ENCODE measurements around the gene ESRRA. TPM values are rescaled to one million over a fixed set of nuclear protein-coding genes. Genes with fewer than 3 reads are reported as not detected.

The ESRRA gene
- total RNA-seq, 4 donors from 2014 or later = 63.5 to 95.8 (median 76.1) TPM

DNA sequence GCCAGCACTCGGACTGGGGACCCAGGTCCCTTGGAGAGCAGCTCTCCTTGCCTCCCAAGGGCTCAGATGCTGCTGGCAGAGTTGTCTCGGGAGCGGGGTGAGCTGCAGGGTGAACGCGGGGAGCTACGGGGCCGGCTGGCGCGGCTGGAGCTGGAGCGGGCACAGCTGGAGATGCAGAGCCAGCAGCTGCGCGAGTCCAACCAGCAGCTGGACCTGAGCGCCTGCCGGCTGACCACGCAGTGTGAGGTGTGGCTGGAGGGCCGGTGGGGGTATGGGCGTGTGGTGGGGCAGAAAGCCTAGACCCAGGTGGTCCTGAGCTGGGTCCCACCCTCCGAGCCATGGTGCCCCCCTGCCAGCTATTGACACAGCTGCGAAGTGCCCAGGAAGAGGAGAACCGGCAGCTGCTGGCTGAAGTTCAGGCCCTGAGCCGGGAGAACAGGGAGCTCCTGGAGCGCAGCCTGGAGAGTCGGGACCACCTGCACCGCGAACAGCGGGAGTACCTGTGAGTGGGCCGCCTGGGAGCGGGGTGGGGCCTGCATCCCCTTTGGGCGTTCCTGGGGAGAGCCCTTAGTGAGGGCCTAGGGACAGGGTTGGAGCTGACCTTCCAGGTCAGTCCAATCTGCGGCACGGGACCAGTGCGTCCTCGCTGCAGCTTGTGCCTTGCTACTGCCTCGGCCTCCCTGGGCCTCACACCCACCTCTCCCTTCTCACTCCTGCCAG is 47.8 kb downstream of the ESRRA start:
- no peak overlapping the region for H3K4me3 ChIP-seq
- no peak overlapping the region for H3K27ac ChIP-seq (replicated peaks in 1 of 4)
- H3K9me3 ChIP-seq = no peaks in the 10 kb centered on the region
- H3K27me3 ChIP-seq = no peaks in the 10 kb centered on the region
- no peaks in the 10 kb centered on the region for H3K36me3 ChIP-seq
- no peak for TF ChIP-seq EP300 (IDR thresholded peaks at IDR 0.05)
- WGBS = 83% methylated on average over 22 of the region's 34 CpGs
- intact Hi-C loops (cut with DNase I) = no loop called here
- peaks cover 18 to 30% (median 25%) of the 10 kb centered on the region in 4 donors for H3K4me1 ChIP-seq
- DNase-seq (ENCODE audit: extremely low spot score) = no peak

DNA sequence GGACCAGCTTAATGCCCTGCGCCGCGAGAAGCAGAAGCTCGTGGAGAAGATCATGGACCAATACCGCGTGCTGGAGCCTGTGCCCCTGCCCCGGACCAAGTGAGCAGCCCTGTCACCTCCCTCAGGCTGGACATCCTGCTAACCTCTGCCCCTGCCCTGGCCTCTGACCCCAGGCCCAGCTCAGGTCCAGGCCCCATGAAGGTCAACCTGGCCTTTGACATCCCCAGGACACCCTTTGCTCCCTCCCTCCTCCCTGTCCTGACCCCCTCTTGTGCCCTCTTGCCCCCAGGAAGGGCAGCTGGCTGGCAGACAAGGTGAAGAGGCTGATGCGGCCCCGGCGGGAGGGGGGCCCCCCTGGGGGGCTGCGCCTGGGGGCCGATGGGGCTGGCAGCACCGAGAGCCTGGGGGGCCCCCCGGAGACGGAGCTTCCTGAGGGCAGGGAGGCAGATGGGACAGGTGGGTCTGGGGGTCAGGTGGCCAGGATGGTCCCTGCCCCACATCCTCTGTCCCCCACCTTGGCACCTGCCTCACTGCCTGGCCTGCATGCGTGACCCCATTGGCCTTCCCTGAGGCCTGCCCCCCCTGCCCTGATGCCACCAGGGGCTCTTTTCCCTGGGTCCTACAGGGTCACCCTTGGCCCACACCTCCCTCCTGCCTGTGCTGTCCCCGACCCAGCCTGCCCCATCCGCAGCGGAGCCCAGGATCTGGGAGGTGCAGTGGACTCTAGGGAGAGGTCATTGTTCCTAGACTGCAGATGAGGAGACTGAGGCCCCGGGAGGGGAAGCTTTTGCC is 48.6 kb downstream of the ESRRA start:
- 90% methylated on average over 11 of the region's 20 CpGs for WGBS
- Histone ChIP-seq H3K4me1 (peaks cover 23 to 36% (median 31%) of the 10 kb centered on the region in 4 donors), H3K27me3 (no peaks in the 10 kb centered on the region), H3K9me3 (no peaks in the 10 kb centered on the region), H3K27ac (replicated peaks in 1 of 4) (no peak overlapping the region), H3K36me3 (no peaks in the 10 kb centered on the region), H3K4me3 (no peak overlapping the region)
- intact Hi-C loops (cut with DNase I) = loop anchor here (2.0 kb wide), 1 partner anchor 33 kb away; no protein-coding TSS in a partner anchor
- DNase-seq (ENCODE audit: extremely low spot score) = no peak
- TF ChIP-seq, protein P1, sequence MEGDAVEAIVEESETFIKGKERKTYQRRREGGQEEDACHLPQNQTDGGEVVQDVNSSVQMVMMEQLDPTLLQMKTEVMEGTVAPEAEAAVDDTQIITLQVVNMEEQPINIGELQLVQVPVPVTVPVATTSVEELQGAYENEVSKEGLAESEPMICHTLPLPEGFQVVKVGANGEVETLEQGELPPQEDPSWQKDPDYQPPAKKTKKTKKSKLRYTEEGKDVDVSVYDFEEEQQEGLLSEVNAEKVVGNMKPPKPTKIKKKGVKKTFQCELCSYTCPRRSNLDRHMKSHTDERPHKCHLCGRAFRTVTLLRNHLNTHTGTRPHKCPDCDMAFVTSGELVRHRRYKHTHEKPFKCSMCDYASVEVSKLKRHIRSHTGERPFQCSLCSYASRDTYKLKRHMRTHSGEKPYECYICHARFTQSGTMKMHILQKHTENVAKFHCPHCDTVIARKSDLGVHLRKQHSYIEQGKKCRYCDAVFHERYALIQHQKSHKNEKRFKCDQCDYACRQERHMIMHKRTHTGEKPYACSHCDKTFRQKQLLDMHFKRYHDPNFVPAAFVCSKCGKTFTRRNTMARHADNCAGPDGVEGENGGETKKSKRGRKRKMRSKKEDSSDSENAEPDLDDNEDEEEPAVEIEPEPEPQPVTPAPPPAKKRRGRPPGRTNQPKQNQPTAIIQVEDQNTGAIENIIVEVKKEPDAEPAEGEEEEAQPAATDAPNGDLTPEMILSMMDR (IDR thresholded peaks at IDR 0.05) = no peak
- TF ChIP-seq EP300 (IDR thresholded peaks at IDR 0.05) (no peak), POLR2AphosphoS5 (IDR thresholded peaks at IDR 0.05) (no peak), POLR2A (IDR thresholded peaks at IDR 0.05; ENCODE audit: low read depth) (no peak)

DNA sequence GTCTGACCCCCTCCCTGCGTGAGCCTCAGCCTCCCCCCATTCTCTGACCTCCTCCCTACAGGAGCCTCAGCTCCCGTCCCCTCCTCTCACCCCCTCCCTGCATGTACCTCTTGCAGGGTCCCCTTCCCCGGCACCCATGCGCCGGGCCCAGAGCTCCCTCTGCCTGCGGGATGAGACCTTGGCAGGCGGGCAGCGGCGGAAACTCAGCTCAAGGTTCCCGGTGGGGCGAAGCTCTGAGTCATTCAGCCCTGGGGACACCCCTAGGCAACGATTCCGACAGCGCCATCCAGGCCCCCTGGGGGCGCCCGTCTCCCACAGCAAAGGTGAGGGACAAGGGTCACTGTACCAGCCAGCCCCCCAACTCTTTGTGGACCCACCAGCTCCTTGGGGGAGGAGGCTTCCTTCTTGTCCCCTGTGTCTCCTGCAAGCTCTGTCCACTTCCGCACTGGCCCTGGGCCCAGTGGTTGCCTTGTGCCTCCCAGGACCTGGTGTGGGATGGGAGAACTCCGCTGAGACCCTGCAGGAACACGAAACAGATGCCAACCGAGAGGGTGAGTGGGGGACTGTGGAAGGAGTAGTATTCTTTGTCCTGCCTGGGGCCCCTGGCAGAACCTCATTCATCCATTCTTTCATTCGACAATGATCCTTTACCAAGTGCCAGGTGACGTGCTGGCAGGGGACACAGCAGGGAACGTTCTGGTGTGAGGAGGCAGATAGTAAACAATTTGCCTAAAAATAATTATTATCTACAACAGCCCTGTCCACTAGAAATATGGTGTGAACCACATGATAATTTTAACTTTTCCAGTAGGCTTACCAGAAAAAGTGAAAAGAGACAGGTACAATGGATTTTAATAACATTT is 50.0 kb downstream of the ESRRA start:
- DNase-seq (ENCODE audit: extremely low spot score) = no peak
- 23% methylated on average over 12 of the region's 23 CpGs for WGBS
- H3K4me1 ChIP-seq = peaks cover 33 to 47% (median 43%) of the 10 kb centered on the region in 4 donors
- H3K9me3 ChIP-seq = no peaks in the 10 kb centered on the region
- H3K27ac ChIP-seq (replicated peaks in 1 of 4) = peak overlapping the region; percentile 40 to 52 (median 50)
- no peaks in the 10 kb centered on the region for H3K27me3 ChIP-seq
- intact Hi-C loops (cut with DNase I) = loop anchor here (2.0 kb wide), 1 partner anchor 35 kb away; no protein-coding TSS in a partner anchor
- peak overlapping the region; percentile 26 to 50 (median 41) for H3K4me3 ChIP-seq
- peaks cover 0 to 3% (median 2%) of the 10 kb centered on the region in 4 donors for H3K36me3 ChIP-seq
- TF ChIP-seq EP300 (IDR thresholded peaks at IDR 0.05) (no peak), POLR2A (IDR thresholded peaks at IDR 0.05; ENCODE audit: low read depth) (no peak), POLR2AphosphoS5 (IDR thresholded peaks at IDR 0.05) (peak; percentile 46 to 69)
- TF ChIP-seq, protein P1 (IDR thresholded peaks at IDR 0.05) = peak; percentile 67 to 82 (median 79)

DNA sequence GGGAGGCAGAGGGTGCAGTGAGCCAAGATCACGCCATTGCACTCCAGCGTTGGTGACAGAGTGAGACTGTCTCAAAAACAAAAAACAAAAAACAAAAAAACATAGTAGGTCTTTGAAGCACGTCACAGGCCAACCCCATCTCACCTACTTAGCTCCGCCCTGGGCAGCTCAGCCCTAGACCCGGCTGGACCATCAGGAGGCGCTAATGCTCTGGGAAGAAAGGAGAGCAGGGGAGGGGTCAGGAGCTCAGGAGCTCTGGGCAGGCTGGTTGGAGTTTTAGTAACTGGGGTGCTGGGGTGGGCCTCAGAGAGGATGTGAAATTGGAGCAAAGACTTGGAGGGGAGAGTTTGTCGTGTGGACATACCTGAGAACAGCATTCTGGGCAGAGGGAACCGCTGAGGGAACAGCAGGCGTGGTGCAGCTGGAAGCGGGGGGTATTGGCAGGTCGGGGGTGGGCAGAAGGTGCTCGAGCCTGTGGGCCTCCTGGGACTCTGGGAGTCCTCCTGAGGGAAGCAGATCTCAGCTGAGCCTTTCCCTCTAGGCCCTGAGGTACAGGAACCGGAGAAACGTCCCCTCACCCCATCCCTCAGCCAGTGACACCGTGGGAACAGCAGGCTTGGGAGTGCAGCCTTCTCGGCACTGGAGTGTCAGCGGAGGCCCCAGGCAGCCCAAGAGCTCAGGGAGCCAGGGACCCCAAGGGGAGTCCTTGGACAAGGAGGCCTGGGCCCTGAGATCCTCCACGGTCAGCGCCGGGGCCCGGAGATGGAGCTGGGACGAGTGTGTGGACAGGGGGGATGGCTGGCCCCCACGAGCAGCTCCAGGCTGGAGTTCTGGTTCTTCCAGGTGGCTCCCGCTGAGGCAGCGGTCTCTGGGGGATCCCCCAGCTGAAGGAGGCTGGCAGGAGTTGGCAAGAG is 51.4 kb downstream of the ESRRA start:
- Histone ChIP-seq H3K27me3 (no peaks in the 10 kb centered on the region), H3K27ac (replicated peaks in 1 of 4) (no peak overlapping the region), H3K9me3 (no peaks in the 10 kb centered on the region), H3K4me3 (no peak overlapping the region), H3K36me3 (peaks cover 0 to 18% (median 16%) of the 10 kb centered on the region in 4 donors), H3K4me1 (peaks cover 33 to 53% (median 49%) of the 10 kb centered on the region in 4 donors)
- no peak for DNase-seq (ENCODE audit: extremely low spot score)
- TF ChIP-seq, protein P1 (IDR thresholded peaks at IDR 0.05) = peak in 1 of 3 experiments; percentile 17
- TF ChIP-seq POLR2AphosphoS5 (IDR thresholded peaks at IDR 0.05) = no peak
- WGBS = 80% methylated on average over 20 of the region's 25 CpGs
- intact Hi-C loops (cut with DNase I) = no loop called here
